GM19025 (cell line): Measurements from ENCODE around the gene GALNT18.

Source experiments
- ATAC-seq: cut with Tn5 transposase; IDR thresholded peaks from one replicate; pipeline ENCODE4 v1.9.1; 2021; ENCODE audit warnings: mild to moderate bottlenecking, low read depth, moderate library complexity; ENCODE audit not compliant: unreplicated experiment

The GALNT18 gene

GRCh38 chr11:11570823-11571222 lies 51.0 kb downstream of the GALNT18 start:
- no peak for ATAC-seq

DNA sequence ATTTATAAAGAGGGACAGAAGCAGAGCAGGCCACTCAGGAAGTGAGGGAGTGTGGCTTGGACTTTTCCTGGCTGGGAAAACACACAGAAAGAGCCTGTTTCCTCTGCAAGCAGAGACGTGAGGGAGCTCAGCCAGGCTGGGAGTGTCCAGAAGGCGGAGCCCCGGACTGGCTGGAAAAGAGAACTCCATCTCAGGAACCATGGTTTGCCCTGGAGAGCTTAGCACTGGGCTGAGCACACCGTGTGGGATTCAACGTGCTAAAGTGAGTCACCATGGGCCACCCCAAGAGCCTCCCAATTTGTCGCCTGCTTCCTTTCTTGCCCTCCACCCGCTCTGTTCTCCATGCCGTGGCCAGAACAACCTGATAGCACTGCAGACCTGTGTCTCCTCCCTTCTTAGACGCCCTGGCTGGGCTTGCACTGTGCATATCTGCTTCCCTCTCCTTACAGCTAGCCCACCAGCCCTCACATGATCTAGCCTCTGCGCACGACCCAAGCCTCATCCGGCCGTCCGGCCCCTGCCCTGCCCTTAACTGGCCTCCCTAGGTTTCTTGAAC lies 51.8 kb downstream of the GALNT18 start:
- ATAC-seq: no peak

- ATAC-seq: no peak
Measured at GRCh38 chr11:11568651-11569229, 53.1 kb downstream of the GALNT18 start.

DNA sequence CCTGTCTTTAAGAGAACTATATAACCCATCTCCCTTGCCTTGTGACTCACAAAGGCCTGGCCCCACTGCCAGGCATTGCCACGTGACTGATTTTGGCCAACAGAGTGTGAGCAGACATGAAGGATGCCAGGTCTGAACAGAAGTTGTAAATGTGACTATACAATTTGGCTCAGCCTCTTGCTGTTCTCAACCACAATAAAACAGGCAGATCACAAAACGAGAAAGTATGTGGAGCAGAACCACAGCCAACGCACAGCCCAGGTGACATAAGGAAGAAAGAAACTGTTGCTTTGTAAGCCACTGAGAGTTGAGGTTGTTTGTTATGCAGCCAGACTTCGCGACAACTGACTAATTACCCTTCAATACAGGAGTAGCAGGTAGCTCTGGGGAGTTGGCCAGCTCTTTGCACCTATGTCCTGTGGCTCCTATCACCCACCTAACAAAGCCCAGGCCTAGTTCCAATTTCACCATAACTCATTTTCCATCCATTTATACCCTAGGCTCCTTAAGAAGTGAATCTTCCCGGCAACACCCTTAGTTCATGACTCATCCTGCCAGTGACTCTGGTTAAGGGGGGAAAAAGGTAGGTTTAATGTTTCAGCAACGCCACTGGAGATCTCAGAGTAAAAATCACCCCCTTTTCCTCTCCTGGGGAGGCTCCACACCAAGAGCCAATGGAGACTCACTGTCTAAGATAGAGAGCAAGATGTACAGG lies 53.7 kb downstream of the GALNT18 start:
- ATAC-seq: no peak

DNA sequence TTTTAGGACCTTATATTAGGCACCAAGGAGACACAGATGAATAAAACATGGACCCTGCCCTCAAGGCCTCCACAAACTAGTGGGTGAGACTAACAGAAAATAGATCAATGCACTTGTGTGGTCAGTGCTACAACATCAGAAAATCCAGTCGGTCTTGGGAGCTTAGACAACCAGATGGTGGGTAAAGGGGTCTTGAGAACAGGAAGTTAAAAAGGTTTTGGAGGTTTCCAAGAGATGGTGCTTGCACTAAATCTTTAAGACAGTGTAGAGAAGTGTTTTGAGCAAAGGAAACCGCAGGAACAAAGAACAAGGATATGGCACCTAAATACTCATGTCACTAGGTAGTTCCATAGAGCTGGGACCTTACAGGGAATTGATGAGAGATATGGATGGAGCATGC lies 56.2 kb downstream of the GALNT18 start:
- ATAC-seq: no peak

- ATAC-seq: no peak
Measured at GRCh38 chr11:11563200-11563975, 58.4 kb downstream of the GALNT18 start.

GRCh38 chr11:11561991-11562390 lies 59.8 kb downstream of the GALNT18 start:
- no peak for ATAC-seq

- ATAC-seq: no peak
Measured at GRCh38 chr11:11558826-11559225, 63.0 kb downstream of the GALNT18 start.

GRCh38 chr11:11558396-11558795 lies 63.4 kb downstream of the GALNT18 start:
- no peak for ATAC-seq

DNA sequence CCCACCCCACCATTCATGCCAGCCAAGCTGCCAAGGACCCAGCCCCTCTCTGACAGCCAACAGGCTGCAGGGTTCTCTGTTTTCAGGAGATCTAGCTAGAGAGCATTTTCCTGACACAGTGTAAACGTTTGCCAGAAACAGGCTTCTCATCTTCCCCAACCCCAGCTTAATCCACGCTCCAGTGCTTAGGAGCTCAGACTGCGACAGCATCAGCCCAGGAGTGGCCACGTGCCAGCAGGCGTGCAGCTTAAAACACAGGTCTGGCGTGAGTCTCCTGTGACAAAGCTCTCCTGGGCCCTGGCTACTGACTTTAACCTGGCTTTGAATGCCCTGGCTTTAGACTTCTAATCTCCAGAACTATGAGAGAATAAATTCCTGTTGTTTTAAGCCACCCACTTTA lies 66.6 kb downstream of the GALNT18 start:
- ATAC-seq: no peak

DNA sequence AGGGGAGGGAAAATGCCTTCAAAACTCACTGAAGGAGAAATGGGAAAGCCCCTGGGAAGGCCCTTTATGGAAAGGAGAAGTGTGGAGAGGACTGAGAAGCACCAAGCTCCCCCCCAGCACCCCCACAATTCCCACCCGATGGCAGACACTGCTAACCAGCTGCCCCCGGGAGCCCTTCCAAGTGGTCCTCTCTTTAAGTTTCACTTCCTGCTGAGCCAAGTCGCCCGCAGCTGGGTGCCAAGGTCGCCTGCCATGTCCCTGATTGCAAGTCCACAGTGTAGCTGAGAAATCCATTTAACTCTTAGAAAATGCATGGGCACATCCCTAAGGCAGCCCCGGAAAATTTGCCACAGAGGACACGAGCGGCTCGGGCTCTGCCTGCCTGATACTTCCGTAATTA lies 68.2 kb downstream of the GALNT18 start:
- no peak for ATAC-seq

GRCh38 chr11:11552529-11553087 lies 69.2 kb downstream of the GALNT18 start:
- ATAC-seq: no peak

DNA sequence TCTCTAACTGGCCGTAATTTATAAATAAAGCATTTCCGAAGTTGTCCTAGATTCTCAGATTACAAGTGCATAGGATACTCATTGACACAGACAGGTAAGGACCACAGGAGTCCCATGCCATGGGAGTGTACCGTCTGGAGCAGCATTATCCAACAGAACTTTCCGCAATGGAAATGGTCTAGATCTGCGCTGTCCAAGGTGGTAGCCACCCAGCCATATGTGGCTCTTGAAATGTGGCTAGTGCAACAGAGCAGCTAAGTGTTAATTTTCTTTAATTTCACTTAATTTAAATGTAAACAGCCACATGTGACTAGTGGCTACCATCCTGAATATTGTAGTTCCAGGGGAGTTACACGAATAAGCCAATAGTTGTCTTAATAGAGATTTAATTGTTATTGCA lies 71.3 kb downstream of the GALNT18 start:
- no peak for ATAC-seq

GRCh38 chr11:11545285-11546275 lies 76.2 kb downstream of the GALNT18 start:
- ATAC-seq: no peak

DNA sequence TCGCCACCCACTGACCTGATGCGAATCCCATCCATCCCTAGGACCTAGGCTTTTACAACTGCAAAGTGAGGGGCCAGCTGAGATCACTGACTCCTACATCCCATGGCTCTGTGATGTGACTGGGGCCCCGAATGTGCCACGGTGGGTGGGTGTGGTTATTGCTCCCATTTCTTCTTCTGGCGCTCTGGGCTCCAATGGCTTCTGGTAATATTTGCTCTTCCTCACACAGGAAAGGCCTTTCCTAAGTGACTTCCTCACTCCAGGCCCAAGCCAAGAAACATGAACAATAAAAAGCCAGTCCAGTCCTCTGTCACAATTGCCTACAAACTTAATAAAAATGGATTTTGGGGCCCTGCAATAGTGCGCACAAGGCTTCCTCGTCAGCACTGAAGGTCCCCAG lies 78.1 kb downstream of the GALNT18 start:
- no peak for ATAC-seq

GRCh38 chr11:11540157-11540556 lies 81.6 kb downstream of the GALNT18 start:
- no peak for ATAC-seq

- ATAC-seq: no peak
Measured at GRCh38 chr11:11538277-11538960, 83.4 kb downstream of the GALNT18 start.

GRCh38 chr11:11537871-11538270 lies 83.9 kb downstream of the GALNT18 start:
- ATAC-seq: no peak

GRCh38 chr11:11537372-11537771 lies 84.4 kb downstream of the GALNT18 start:
- ATAC-seq: no peak
